HL-60 (cell line): Measurements from ENCODE around the gene CTNNA2.

Experiments
- DNase-seq, 2 experiments: peaks; one replicate each; pipeline ENCODE4 v3.0.0-alpha.2; 2010 to 2020; ENCODE audit warnings: low read depth in 1 of 2, low spot score in 1 of 2
- H3K27ac ChIP-seq: fragments of 250-450 bp; sonication (Bioruptor Pico); replicated peaks from 2 replicates; pipeline ENCODE4 v1.5.1; 2020; ENCODE audit warnings: mild to moderate bottlenecking, moderate library complexity
- H3K27me3 ChIP-seq: fragments of 250-450 bp; sonication (Bioruptor Pico); 2 replicates; pipeline ENCODE4 v1.5.1; 2021; ENCODE audit warnings: mild to moderate bottlenecking, moderate library complexity; ENCODE audit not compliant: insufficient read depth, poor library complexity, severe bottlenecking
- H3K4me3 ChIP-seq: replicated peaks from 2 replicates; pipeline ENCODE4 v1.5.1; 2011; ENCODE audit warnings: mild to moderate bottlenecking, control low read depth, low read length; ENCODE audit not compliant: insufficient read depth
- CTCF ChIP-seq: IDR thresholded peaks from one replicate; pipeline ENCODE4 v1.5.1; 2011; ENCODE audit warnings: low read length, control low read depth, inconsistent platforms; ENCODE audit not compliant: insufficient read depth
- GABPA ChIP-seq: IDR thresholded peaks from 2 replicates; pipeline ENCODE4 v1.6.1; 2012; ENCODE audit warnings: low read depth
- POLR2AphosphoS5 ChIP-seq: IDR thresholded peaks from 2 replicates; pipeline ENCODE4 v1.6.1; 2012; ENCODE audit warnings: low read depth
- REST ChIP-seq: IDR thresholded peaks from 2 replicates; pipeline ENCODE4 v1.6.1; 2012; ENCODE audit warnings: low read depth; ENCODE audit not compliant: insufficient replicate concordance
- SPI1 ChIP-seq: IDR thresholded peaks from 2 replicates; pipeline ENCODE4 v1.6.1; 2012; ENCODE audit warnings: low read depth, mild to moderate bottlenecking, borderline replicate concordance

CTNNA2 gene

GRCh38 chr2:80148906-80149305 is 636.1 kb downstream of the CTNNA2 start:
- no peaks in the 10 kb centered on the region for H3K27me3 ChIP-seq
- H3K4me3 ChIP-seq: no peak overlapping the region
- DNase-seq: no peak
- no peak overlapping the region for H3K27ac ChIP-seq
- TF ChIP-seq SPI1 (no peak), POLR2AphosphoS5 (no peak), GABPA (no peak), CTCF (no peak), REST (no peak)

GRCh38 chr2:80149991-80150390 is 637.1 kb downstream of the CTNNA2 start:
- Histone ChIP-seq H3K4me3 (no peak overlapping the region), H3K27ac (no peak overlapping the region), H3K27me3 (no peaks in the 10 kb centered on the region)
- no peak for DNase-seq
- TF ChIP-seq CTCF (no peak), SPI1 (no peak), GABPA (no peak), REST (no peak), POLR2AphosphoS5 (no peak)

GRCh38 chr2:80151248-80151647 is 638.4 kb downstream of the CTNNA2 start:
- Histone ChIP-seq H3K27ac (no peak overlapping the region), H3K27me3 (no peaks in the 10 kb centered on the region), H3K4me3 (no peak overlapping the region)
- DNase-seq: no peak
- TF ChIP-seq CTCF (no peak), POLR2AphosphoS5 (no peak), REST (no peak), SPI1 (no peak)
